NCI-H2081 (cell line): ENCODE measurements around the gene KRT25.
"Not testable (repeated sequence)": the region's sequence is repeated elsewhere in the genome, so short reads cannot be mapped to it uniquely, and the experiment has no call there.

Source experiments
- DNase-seq, 2 experiments: peaks; one replicate each; lab custom pipeline; 2025; lab: John Stamatoyannopoulos, UW

The KRT25 gene

GRCh38 chr17:40760105-40761016 lies 5.2 kb upstream of the KRT25 start:
- no peak for DNase-seq

- DNase-seq: no peak
Measured at GRCh38 chr17:40753804-40754203, 1.3 kb downstream of the KRT25 start.

GRCh38 chr17:40751065-40751464 lies 4.1 kb downstream of the KRT25 start:
- DNase-seq: no peak

- no peak for DNase-seq
Measured at GRCh38 chr17:40750391-40750790, 4.7 kb downstream of the KRT25 start.

- DNase-seq: not testable (repeated sequence)
Measured at GRCh38 chr17:40748666-40749065, 6.5 kb downstream of the KRT25 start.

GRCh38 chr17:40738553-40738952 lies 16.6 kb downstream of the KRT25 start:
- DNase-seq: no peak

GRCh38 chr17:40735016-40735415 lies 20.1 kb downstream of the KRT25 start:
- no peak for DNase-seq

- DNase-seq: no peak
Measured at GRCh38 chr17:40734018-40734417, 21.1 kb downstream of the KRT25 start.

- no peak for DNase-seq
Measured at GRCh38 chr17:40730970-40731369, 24.2 kb downstream of the KRT25 start.

- no peak for DNase-seq
Measured at GRCh38 chr17:40727447-40728231, 27.5 kb downstream of the KRT25 start.

- no peak for DNase-seq
Measured at GRCh38 chr17:40726919-40727318, 28.2 kb downstream of the KRT25 start.

GRCh38 chr17:40724656-40725055 lies 30.5 kb downstream of the KRT25 start:
- no peak for DNase-seq

GRCh38 chr17:40722241-40722640 lies 32.9 kb downstream of the KRT25 start:
- no peak for DNase-seq

GRCh38 chr17:40720899-40721298 lies 34.2 kb downstream of the KRT25 start:
- DNase-seq: no peak

GRCh38 chr17:40718930-40719329 lies 36.2 kb downstream of the KRT25 start:
- DNase-seq: no peak

- DNase-seq: no peak
Measured at GRCh38 chr17:40717776-40718175, 37.4 kb downstream of the KRT25 start.

- no peak for DNase-seq
Measured at GRCh38 chr17:40714473-40714872, 40.7 kb downstream of the KRT25 start.

- DNase-seq: no peak
Measured at GRCh38 chr17:40707745-40708144, 47.4 kb downstream of the KRT25 start.

- no peak for DNase-seq
Measured at GRCh38 chr17:40705584-40705983, 49.5 kb downstream of the KRT25 start.

- no peak for DNase-seq
Measured at GRCh38 chr17:40703652-40704051, 51.5 kb downstream of the KRT25 start, which contains the start of gene KRT24. KRT24 (minus strand) TSS chr17:40703752; CDS start chr17:40703693, 59 bp downstream.

- no peak for DNase-seq
Measured at GRCh38 chr17:40702271-40702670, 52.9 kb downstream of the KRT25 start.

- DNase-seq: no peak
Measured at GRCh38 chr17:40699853-40700252, 55.3 kb downstream of the KRT25 start.

- DNase-seq: no peak
Measured at GRCh38 chr17:40699371-40699770, 55.8 kb downstream of the KRT25 start.
